Caco-2 (cell line): ENCODE data around the gene GRK5. TPM values are rescaled to one million over a fixed set of nuclear protein-coding genes. Genes with fewer than 3 reads are reported as not detected.
"Not testable (repeated sequence)": the region's sequence is repeated elsewhere in the genome, so short reads cannot be mapped to it uniquely, and the experiment has no call there.

Source experiments
- BruUV-seq: library from RNA; stranded (reverse); fragments of 400-500 nt; replicated peaks from 2 replicates; lab custom pipeline; 2021; lab: Mats Ljungman, UMichigan
- CTCF ChIA-PET: fragments of 300-600 bp; sonication (Branson Sonifier 250); formaldehyde crosslinking; loops from one replicate; lab custom pipeline; 2022; ENCODE audit warnings: antibody characterized with exemption; lab: Charles Lee
- POLR2A ChIA-PET: fragments of 300-600 bp; sonication (Branson Sonifier 250); formaldehyde crosslinking; loops from one replicate; lab custom pipeline; 2022; ENCODE audit warnings: antibody characterized with exemption; lab: Charles Lee
- DNase-seq, 2 experiments: peaks; one replicate each; pipeline versions ENCODE4 v3.0.0 to v3.0.0-alpha.2; 2020 to 2022
- H3K27me3 ChIP-seq: replicated peaks from 2 replicates; pipeline ENCODE4 v1.6.0; 2011; ENCODE audit warnings: low read length; ENCODE audit not compliant: control insufficient read depth, insufficient read depth
- H3K36me3 ChIP-seq: 2 replicates; pipeline ENCODE4 v1.5.1; 2011; ENCODE audit warnings: low read length; ENCODE audit not compliant: control insufficient read depth, insufficient read depth
- H3K4me1 ChIP-seq: fragments of 250-450 bp; sonication (Bioruptor Pico); 2 replicates; pipeline ENCODE4 v1.5.1; 2020; ENCODE audit warnings: mild to moderate bottlenecking
- H3K4me3 ChIP-seq: 2 replicates; pipeline ENCODE4 v1.5.1; 2011; ENCODE audit warnings: low read depth, mild to moderate bottlenecking, control low read depth, low read length
- H3K9me3 ChIP-seq: fragments of 250-450 bp; sonication (Bioruptor Pico); 2 replicates; pipeline ENCODE4 v1.5.1; 2020; ENCODE audit warnings: mild to moderate bottlenecking, moderate library complexity
- H3K27ac Mint-ChIP-seq: one replicate; pipeline ENCODE4 v1.8.0; 2022; ENCODE audit warnings: mixed read lengths; ENCODE audit not compliant: unreplicated experiment
- H3K27me3 Mint-ChIP-seq: one replicate; pipeline ENCODE4 v1.8.0; 2022; ENCODE audit warnings: mixed read lengths; ENCODE audit not compliant: insufficient read depth, unreplicated experiment
- H3K36me3 Mint-ChIP-seq: one replicate; pipeline ENCODE4 v1.8.0; 2022; ENCODE audit warnings: mild to moderate bottlenecking, mixed read lengths; ENCODE audit not compliant: insufficient read depth, unreplicated experiment
- H3K4me1 Mint-ChIP-seq: one replicate; pipeline ENCODE4 v1.8.0; 2022; ENCODE audit warnings: low read depth, mixed read lengths; ENCODE audit not compliant: unreplicated experiment
- H3K4me3 Mint-ChIP-seq: one replicate; pipeline ENCODE4 v1.8.0; 2022; ENCODE audit warnings: mild to moderate bottlenecking, moderate library complexity, mixed read lengths; ENCODE audit not compliant: unreplicated experiment
- H3K9me3 Mint-ChIP-seq: one replicate; pipeline ENCODE4 v1.8.0; 2022; ENCODE audit warnings: mixed read lengths; ENCODE audit not compliant: unreplicated experiment
- CTCF ChIP-seq, 2 experiments: fragments of 200-600 bp in 1 of 2; IDR thresholded peaks; 1 replicate in 1 of 2; 2 replicates in 1 of 2; pipeline versions ENCODE4 v1.5.1 to v1.8.0; 2011 to 2022; ENCODE audit warnings: antibody characterized with exemption in 1 of 2, control low read depth in 1 of 2, inconsistent platforms in 1 of 2, low read depth in 1 of 2, low read length in 1 of 2, mild to moderate bottlenecking in 1 of 2, moderate library complexity in 1 of 2; ENCODE audit not compliant: insufficient read depth in 1 of 2, severe bottlenecking in 1 of 2, unreplicated experiment in 1 of 2
- intact Hi-C: fragments of 100-400 bp; cut with micrococcal nuclease; formaldehyde crosslinking; loops from one replicate; pipeline ENCODE4 v1.10.0; 2022; ENCODE audit not compliant: unreplicated experiment
- total RNA-seq: library from RNA; stranded (reverse); gene quantifications from 2 replicates; pipeline ENCODE4 v1.2.3, GENCODE V29; 2022

GRK5 gene
- total RNA-seq, 1 experiment from 2014 or later, result 7.7 TPM

GRCh38 chr10:119273413-119273812, 66.0 kb downstream of the GRK5 start:
- H3K4me3 ChIP-seq, result no peak overlapping the region
- no peaks in the 10 kb centered on the region for H3K36me3 ChIP-seq
- ChIA-PET POLR2A (interaction anchor here (1.6 kb wide), 1 partner anchor 67 kb away, joined by 5 read pairs; the partner anchor contains the start of gene GRK5), CTCF (no interaction called here)
- no peaks in the 10 kb centered on the region for H3K27me3 ChIP-seq
- no peak overlapping the region for H3K27ac Mint-ChIP-seq
- no peaks in the 10 kb centered on the region for H3K9me3 Mint-ChIP-seq
- no peak for DNase-seq
- intact Hi-C loops, result no loop called here
- no peaks in the 10 kb centered on the region for H3K27me3 Mint-ChIP-seq
- no peak for TF ChIP-seq CTCF (IDR thresholded peaks at IDR 0.05; ENCODE audit: insufficient read depth in 1 of 2, low read depth in 1 of 2, low read length in 1 of 2, severe bottlenecking in 1 of 2, unreplicated experiment in 1 of 2)
- no peak overlapping the region for H3K4me3 Mint-ChIP-seq
- no TSS peak for BruUV-seq
- H3K4me1 Mint-ChIP-seq, result peaks cover 17% of the 10 kb centered on the region
- no peaks in the 10 kb centered on the region for H3K36me3 Mint-ChIP-seq
- peaks cover 29% of the 10 kb centered on the region for H3K4me1 ChIP-seq
- no peaks in the 10 kb centered on the region for H3K9me3 ChIP-seq

GRCh38 chr10:119274519-119275045, 67.2 kb downstream of the GRK5 start:
- TF ChIP-seq CTCF (IDR thresholded peaks at IDR 0.05; ENCODE audit: insufficient read depth in 1 of 2, low read depth in 1 of 2, low read length in 1 of 2, severe bottlenecking in 1 of 2, unreplicated experiment in 1 of 2), result no peak
- peaks cover 29% of the 10 kb centered on the region for H3K4me1 ChIP-seq
- H3K27me3 ChIP-seq, result no peaks in the 10 kb centered on the region
- intact Hi-C loops, result no loop called here
- ChIA-PET CTCF (interaction anchor here (0.6 to 1.9 kb wide), 2 partner anchors 68 to 215 kb away, joined by 3 to 4 read pairs; partner anchors contain the start of gene GRK5), POLR2A (interaction anchor here (1.6 kb wide), 1 partner anchor 68 kb away, joined by 5 read pairs; the partner anchor contains the start of gene GRK5)
- BruUV-seq, result no TSS peak
- no peak for DNase-seq
- no peak overlapping the region for H3K4me3 ChIP-seq
- H3K36me3 ChIP-seq, result no peaks in the 10 kb centered on the region
- H3K27me3 Mint-ChIP-seq, result no peaks in the 10 kb centered on the region
- no peak overlapping the region for H3K4me3 Mint-ChIP-seq
- H3K36me3 Mint-ChIP-seq, result no peaks in the 10 kb centered on the region
- H3K9me3 Mint-ChIP-seq, result no peaks in the 10 kb centered on the region
- H3K9me3 ChIP-seq, result no peaks in the 10 kb centered on the region
- peaks cover 17% of the 10 kb centered on the region for H3K4me1 Mint-ChIP-seq
- no peak overlapping the region for H3K27ac Mint-ChIP-seq

GRCh38 chr10:119275085-119275484, 67.7 kb downstream of the GRK5 start:
- no peaks in the 10 kb centered on the region for H3K27me3 ChIP-seq
- Mint-ChIP-seq H3K27ac (no peak overlapping the region), H3K4me3 (no peak overlapping the region), H3K36me3 (no peaks in the 10 kb centered on the region), H3K27me3 (no peaks in the 10 kb centered on the region), H3K4me1 (peaks cover 13% of the 10 kb centered on the region), H3K9me3 (no peaks in the 10 kb centered on the region)
- peaks cover 26% of the 10 kb centered on the region for H3K4me1 ChIP-seq
- CTCF ChIA-PET, result interaction anchor here (1.9 kb wide), 1 partner anchor 68 kb away, joined by 4 read pairs; the partner anchor contains the start of gene GRK5
- no peak overlapping the region for H3K4me3 ChIP-seq
- no peak for DNase-seq
- no TSS peak for BruUV-seq
- no peaks in the 10 kb centered on the region for H3K9me3 ChIP-seq
- intact Hi-C loops, result no loop called here
- POLR2A ChIA-PET, result no interaction called here
- no peak for TF ChIP-seq CTCF (IDR thresholded peaks at IDR 0.05; ENCODE audit: insufficient read depth in 1 of 2, low read depth in 1 of 2, low read length in 1 of 2, severe bottlenecking in 1 of 2, unreplicated experiment in 1 of 2)
- H3K36me3 ChIP-seq, result no peaks in the 10 kb centered on the region

GRCh38 chr10:119276194-119276593, 68.8 kb downstream of the GRK5 start:
- BruUV-seq, H3K4me3 ChIP-seq, H3K27me3 ChIP-seq, DNase-seq, H3K4me1 Mint-ChIP-seq, H3K27me3 Mint-ChIP-seq, intact Hi-C loops, H3K9me3 ChIP-seq, H3K27ac Mint-ChIP-seq, H3K36me3 ChIP-seq, H3K4me3 Mint-ChIP-seq, CTCF ChIA-PET, POLR2A ChIA-PET, H3K9me3 Mint-ChIP-seq, H3K36me3 Mint-ChIP-seq: not testable (repeated sequence)
- H3K4me1 ChIP-seq, result peaks cover 15% of the 10 kb centered on the region
